Right cardiac atrium (tissue), 5 donors: ENCODE results near the gene CD99L2. TPM values are rescaled to one million over a fixed set of nuclear protein-coding genes. Genes with fewer than 3 reads are reported as not detected.

Experiments used
- ATAC-seq, 2 donors: fragments of 200-7000 bp; cut with Tn5 transposase; one replicate each; pipeline versions ENCODE4 v1.8.0 to v1.9.1; 2020; ENCODE audit warnings: moderate library complexity in 2 of 2, mild to moderate bottlenecking in 1 of 2
- DNase-seq, 3 donors: peaks; one replicate each; pipeline ENCODE4 v3.0.0-alpha.2; 2020
- H3K27ac ChIP-seq: one replicate; pipeline ENCODE4 v1.5.1; 2013; ENCODE audit warnings: mild to moderate bottlenecking, low read length, control low read depth, moderate library complexity
- H3K27me3 ChIP-seq: one replicate; pipeline ENCODE4 v1.6.1; 2013; ENCODE audit not compliant: control insufficient read depth, insufficient read depth
- H3K4me1 ChIP-seq: one replicate; pipeline ENCODE4 v1.6.1; 2013; ENCODE audit warnings: low read length; ENCODE audit not compliant: control insufficient read depth, insufficient read depth
- H3K4me3 ChIP-seq: one replicate; pipeline ENCODE4 v1.5.1; 2013; ENCODE audit warnings: low read length, control low read depth
- H3K9me3 ChIP-seq: one replicate; pipeline ENCODE4 v1.6.1; 2013; ENCODE audit warnings: low read length; ENCODE audit not compliant: control insufficient read depth
- WGBS: extraction: QIAGEN DNeasy Blood & Tissue Kit; methylation state at CpG from one replicate; pipeline ENCODE4 v1.1.7; 2013; 5-methylcytosine and 5-hydroxymethylcytosine counted together
- intact Hi-C, 4 donors: fragments of 100-400 bp; cut with DNase I; formaldehyde crosslinking; loops; one replicate each; pipeline versions ENCODE4 v1.11.0 to v1.14.0; 2022 to 2023
- polyA plus RNA-seq: library from polyadenylated mRNA; stranded (reverse); fragments of 200-250 nt; gene quantifications from one replicate; pipeline ENCODE4 v1.2.3, GENCODE V29; 2013
- total RNA-seq, 4 donors: library from RNA; stranded (reverse); fragmentation: NEBNext Ultra II Directional; extraction: Animal tissue kit (Norgen Biotek cat#: 25700); gene quantifications; one replicate each; pipeline ENCODE4 v1.2.1, GENCODE V29; 2021
- donor health status: healthy with polysubstance abuse.
- donor health status: DM: no; HTN: yes; CAD: no.
- donor health status: DM: no; HTN: no; CAD: no.
- donor health status: DM: no; HTN: yes; CAD: no; lungs with severe emphysema.
- donor health status: DM: yes; HTN: yes; CAD: no.

Gene CD99L2
- total and polyA plus RNA-seq, 5 donors = 66.5 to 84.7 (median 71.5) TPM

DNA sequence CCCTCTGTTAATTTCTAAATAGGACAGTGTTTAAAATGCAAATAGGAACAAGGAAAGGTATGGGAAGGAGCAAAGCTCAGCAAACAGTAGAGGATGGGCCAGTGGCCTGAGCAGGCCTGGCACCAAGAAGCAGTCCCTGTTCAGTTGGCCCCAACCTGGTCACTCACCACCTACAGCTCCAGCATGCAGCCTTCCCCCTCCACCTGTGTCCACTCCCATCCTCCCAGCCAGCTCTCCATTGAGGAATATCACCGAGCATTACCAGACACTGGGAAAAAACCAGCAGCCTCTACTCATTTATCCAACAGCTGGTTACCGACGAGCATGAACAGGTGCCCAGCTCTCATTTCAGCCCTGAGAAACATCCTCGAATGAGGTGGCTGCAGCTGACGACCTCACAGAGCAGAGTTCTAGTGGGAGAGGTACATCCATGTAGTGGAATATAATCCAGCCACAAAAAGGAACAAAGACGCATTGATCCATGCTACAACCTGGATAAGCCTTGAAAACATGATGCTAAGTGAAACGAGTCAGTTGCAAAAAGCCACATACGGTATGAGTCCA is 25.6 kb downstream of the CD99L2 start:
- no peak for DNase-seq

DNA sequence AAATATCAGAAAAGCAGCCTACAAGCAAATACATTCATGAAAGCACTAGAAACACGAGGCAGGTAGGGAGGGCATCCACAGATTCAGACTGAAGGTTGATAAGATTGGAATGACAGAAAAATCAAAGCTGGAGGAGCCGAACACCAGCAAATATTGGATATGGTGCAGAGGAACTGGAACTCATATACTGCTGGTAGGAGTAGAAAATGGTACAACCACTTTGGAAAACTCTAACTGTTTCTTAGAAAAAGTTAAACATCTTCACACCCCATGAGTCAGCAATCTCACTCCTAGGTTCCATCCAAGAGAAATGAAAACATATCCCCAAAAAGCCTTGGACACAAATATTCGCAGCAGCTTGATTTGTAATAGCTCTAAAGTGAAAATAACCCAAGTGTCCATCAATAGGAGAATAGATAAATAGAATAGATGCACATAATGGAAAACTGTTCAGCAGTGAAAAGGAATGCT is 27.1 kb downstream of the CD99L2 start:
- no peak overlapping the region for H3K27ac ChIP-seq
- WGBS = 67% methylated on average over 3 of the region's 3 CpGs
- H3K27me3 ChIP-seq = no peaks in the 10 kb centered on the region
- H3K4me1 ChIP-seq = peaks cover 13% of the 10 kb centered on the region
- intact Hi-C loops = no loop called here
- no peak overlapping the region for H3K4me3 ChIP-seq
- H3K9me3 ChIP-seq = no peaks in the 10 kb centered on the region
- DNase-seq (no peak), ATAC-seq (no peak)

More for the DNA sequence above, 25.6 kb downstream of the CD99L2 start:
- H3K4me1 ChIP-seq = peaks cover 13% of the 10 kb centered on the region
- ATAC-seq = no peak
- intact Hi-C loops = no loop called here
- 93% methylated on average over 8 of the region's 8 CpGs for WGBS
- H3K27me3 ChIP-seq = no peaks in the 10 kb centered on the region
- H3K9me3 ChIP-seq = no peaks in the 10 kb centered on the region
- no peak overlapping the region for H3K4me3 ChIP-seq
- peak overlapping the region; percentile 52 for H3K27ac ChIP-seq

DNA sequence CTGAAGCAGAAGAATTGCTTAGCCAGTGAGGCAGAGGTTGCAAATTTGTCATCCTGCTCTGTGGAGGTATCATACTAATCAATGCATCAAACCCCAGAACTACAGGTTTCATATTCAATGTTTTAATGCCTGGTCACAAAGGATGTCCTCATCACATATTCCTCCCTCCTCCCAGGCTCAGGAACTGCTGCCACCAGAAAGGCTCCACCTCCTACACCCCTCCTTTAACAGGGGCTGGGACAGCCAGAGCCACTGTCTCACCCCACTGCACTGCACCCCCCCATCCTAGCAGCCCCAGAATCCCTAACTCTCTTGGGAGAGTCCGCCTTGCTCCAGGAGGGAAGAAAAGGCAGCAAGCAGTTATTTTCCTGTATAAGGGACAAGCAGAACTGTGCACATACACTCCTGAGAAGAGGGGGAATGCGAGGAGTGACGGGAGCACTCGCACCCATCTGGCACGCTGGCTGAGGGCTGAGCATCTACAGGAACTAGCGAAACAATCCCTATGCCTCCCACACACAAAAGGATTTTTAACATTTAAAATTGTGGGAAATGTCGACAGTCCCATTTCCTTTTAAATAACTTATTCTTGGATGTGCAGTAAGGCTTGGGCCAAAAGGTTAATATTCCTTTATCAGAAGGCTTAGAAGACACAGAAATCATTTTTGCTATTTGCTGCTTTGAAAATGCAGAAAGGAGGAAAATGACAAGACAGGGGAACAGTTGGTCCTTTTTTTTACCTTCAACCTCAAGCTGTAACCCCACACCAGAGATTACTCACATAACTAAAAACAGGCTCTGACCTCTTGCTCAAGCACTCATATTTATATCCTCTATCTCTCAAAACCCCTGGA is 27.8 kb downstream of the CD99L2 start:
- DNase-seq = no peak
- Histone ChIP-seq H3K27ac (peak overlapping the region; percentile 70), H3K4me1 (peaks cover 13% of the 10 kb centered on the region), H3K4me3 (no peak overlapping the region), H3K27me3 (no peaks in the 10 kb centered on the region), H3K9me3 (no peaks in the 10 kb centered on the region)
- intact Hi-C loops = no loop called here
- WGBS = 45% methylated on average over 7 of the region's 7 CpGs
- peak in 1 of 2 donors; percentile 23 for ATAC-seq

DNA sequence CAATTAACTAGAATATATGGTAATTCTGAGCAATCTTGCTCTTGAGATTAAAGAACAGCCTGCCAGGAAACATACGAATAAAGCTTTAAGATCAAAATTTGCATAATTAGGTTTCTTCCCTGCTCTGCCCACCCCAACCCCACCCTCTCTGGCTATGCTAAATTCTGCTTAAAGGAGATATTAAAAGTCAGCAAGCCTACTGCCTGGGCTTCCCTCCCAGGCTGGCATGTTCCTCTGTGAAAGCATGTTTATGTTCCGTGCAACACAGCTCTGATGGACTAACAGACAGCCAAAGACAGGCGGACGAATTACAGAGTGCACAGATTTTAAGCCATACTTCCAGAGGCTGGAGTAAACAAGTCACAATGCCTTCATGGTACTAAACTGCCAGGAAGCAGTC is 28.4 kb downstream of the CD99L2 start:
- intact Hi-C loops = no loop called here
- DNase-seq (no peak), ATAC-seq (no peak)
- Histone ChIP-seq H3K4me3 (no peak overlapping the region), H3K27ac (no peak overlapping the region), H3K4me1 (peaks cover 13% of the 10 kb centered on the region), H3K9me3 (no peaks in the 10 kb centered on the region), H3K27me3 (no peaks in the 10 kb centered on the region)
- WGBS = 52% methylated on average over 4 of the region's 4 CpGs

DNA sequence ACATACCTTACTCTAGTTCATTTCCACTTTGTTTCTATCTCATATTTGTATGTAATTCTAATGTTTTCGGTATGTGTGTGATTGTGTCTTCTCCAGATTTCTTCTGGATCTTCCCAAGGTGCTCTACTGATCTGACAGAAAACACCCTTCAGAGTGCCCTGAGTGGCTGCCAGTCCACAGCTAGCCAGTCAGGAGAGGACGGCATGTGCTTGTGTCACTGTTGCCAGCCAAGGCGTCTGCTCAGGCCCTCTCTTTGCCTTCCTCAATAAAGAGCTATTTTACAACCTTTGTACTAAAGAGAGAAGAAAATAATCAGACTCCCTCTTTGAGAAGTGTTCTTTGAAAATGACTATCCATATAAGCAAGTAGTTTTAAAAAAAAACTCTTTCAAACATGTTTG is 29.0 kb downstream of the CD99L2 start:
- Histone ChIP-seq H3K27ac (no peak overlapping the region), H3K4me1 (peaks cover 13% of the 10 kb centered on the region), H3K4me3 (no peak overlapping the region), H3K9me3 (no peaks in the 10 kb centered on the region), H3K27me3 (no peaks in the 10 kb centered on the region)
- ATAC-seq (peak; percentile 59 to 74), DNase-seq (peak in 1 of 3 donors; percentile 62)
- WGBS = 72% methylated on average over 3 of the region's 3 CpGs
- intact Hi-C loops = no loop called here

GRCh38 chrX:150868625-150869024 is 29.8 kb downstream of the CD99L2 start:
- intact Hi-C loops = no loop called here
- 58% methylated on average over 2 of the region's 2 CpGs for WGBS
- no peaks in the 10 kb centered on the region for H3K27me3 ChIP-seq
- H3K4me3 ChIP-seq = no peak overlapping the region
- DNase-seq (no peak), ATAC-seq (no peak)
- no peaks in the 10 kb centered on the region for H3K9me3 ChIP-seq
- no peak overlapping the region for H3K27ac ChIP-seq
- H3K4me1 ChIP-seq = peaks cover 9% of the 10 kb centered on the region

GRCh38 chrX:150864127-150864526 is 34.3 kb downstream of the CD99L2 start:
- H3K27ac ChIP-seq = no peak overlapping the region
- no peak for ATAC-seq
- H3K9me3 ChIP-seq = no peaks in the 10 kb centered on the region
- H3K4me1 ChIP-seq = peaks cover under 1% of the 10 kb centered on the region
- no peak overlapping the region for H3K4me3 ChIP-seq
- intact Hi-C loops = no loop called here
- 68% methylated on average over 3 of the region's 3 CpGs for WGBS
- no peaks in the 10 kb centered on the region for H3K27me3 ChIP-seq
- DNase-seq = no peak

DNA sequence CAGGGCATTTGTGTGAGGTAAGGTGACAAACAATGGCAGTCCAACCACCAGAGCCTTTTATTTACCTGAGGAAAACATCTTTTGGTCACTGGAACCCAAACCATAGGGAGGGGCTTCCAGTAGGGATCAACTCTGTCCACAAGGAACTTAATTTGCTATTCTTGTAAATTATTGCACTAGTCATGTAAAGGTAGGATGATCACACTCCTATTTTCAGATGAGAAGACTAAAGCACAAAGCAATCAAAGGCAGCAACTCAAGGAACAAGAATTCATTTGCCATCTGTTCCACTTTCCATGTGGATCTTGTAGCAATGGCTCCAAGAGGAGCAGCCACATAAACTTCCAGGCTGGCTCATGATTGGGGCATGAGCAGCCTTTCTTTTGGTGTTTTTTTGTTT is 35.3 kb downstream of the CD99L2 start:
- ATAC-seq (no peak), DNase-seq (no peak)

DNA sequence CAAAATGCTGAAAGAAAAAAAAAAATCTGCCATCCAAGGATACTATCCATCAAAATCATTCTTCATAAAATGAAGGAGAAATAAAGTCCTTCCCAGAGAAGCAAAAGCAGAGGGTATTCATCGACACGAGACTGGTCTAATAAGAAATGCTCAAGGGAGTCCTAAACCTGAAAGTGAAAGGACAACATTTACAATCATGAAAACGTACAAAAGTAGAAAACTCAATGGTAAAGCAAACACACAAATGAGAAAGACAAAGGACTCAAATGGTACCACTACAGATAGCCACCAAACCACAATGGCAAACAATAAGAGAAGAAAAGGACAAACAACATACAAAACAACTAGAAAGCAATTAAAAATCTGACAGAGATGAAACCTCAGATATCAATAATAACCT is 41.0 kb downstream of the CD99L2 start:
- 90% methylated on average over 3 of the region's 3 CpGs for WGBS
- no peak overlapping the region for H3K4me3 ChIP-seq

More for the DNA sequence above, 35.3 kb downstream of the CD99L2 start:
- H3K4me3 ChIP-seq = no peak overlapping the region
- H3K27ac ChIP-seq = no peak overlapping the region
- H3K4me1 ChIP-seq = no peaks in the 10 kb centered on the region
- intact Hi-C loops = no loop called here
- H3K27me3 ChIP-seq = no peaks in the 10 kb centered on the region
- no peaks in the 10 kb centered on the region for H3K9me3 ChIP-seq

GRCh38 chrX:150856785-150857184 is 41.7 kb downstream of the CD99L2 start:
- DNase-seq (no peak), ATAC-seq (no peak)
- Histone ChIP-seq H3K4me3 (no peak overlapping the region), H3K27me3 (no peaks in the 10 kb centered on the region), H3K27ac (no peak overlapping the region), H3K4me1 (no peaks in the 10 kb centered on the region), H3K9me3 (no peaks in the 10 kb centered on the region)
- intact Hi-C loops = no loop called here
- WGBS = 98% methylated on average over 1 of the region's 1 CpG

More for the DNA sequence above, 41.0 kb downstream of the CD99L2 start:
- Histone ChIP-seq H3K4me1 (no peaks in the 10 kb centered on the region), H3K9me3 (no peaks in the 10 kb centered on the region), H3K27me3 (no peaks in the 10 kb centered on the region), H3K27ac (no peak overlapping the region)
- intact Hi-C loops = no loop called here
- no peak for DNase-seq
- ATAC-seq = no peak

- DNase-seq (no peak), ATAC-seq (no peak)
- no peaks in the 10 kb centered on the region for H3K27me3 ChIP-seq
- H3K27ac ChIP-seq = no peak overlapping the region
- H3K9me3 ChIP-seq = no peaks in the 10 kb centered on the region
- WGBS = 99% methylated on average over 3 of the region's 3 CpGs
- H3K4me1 ChIP-seq = no peaks in the 10 kb centered on the region
- no peak overlapping the region for H3K4me3 ChIP-seq
- intact Hi-C loops = no loop called here
Measured at GRCh38 chrX:150856101-150856500, 42.4 kb downstream of the CD99L2 start.
